HAP-1 (cell line): Measurements from ENCODE around the gene MAPK10.
"Not testable (repeated sequence)": the region's sequence is repeated elsewhere in the genome, so short reads cannot be mapped to it uniquely, and the experiment has no call there.

Experiments
- DNase-seq, 2 experiments: peaks; one replicate each; pipeline ENCODE4 v3.0.0-alpha.2; 2016 to 2020; ENCODE audit warnings: low spot score in 2 of 2
- H3K27me3 ChIP-seq: fragments of 250-450 bp; sonication (Bioruptor Pico); 2 replicates; pipeline ENCODE4 v1.5.1; 2020; ENCODE audit warnings: low read depth, mild to moderate bottlenecking, moderate library complexity
- H3K36me3 ChIP-seq: fragments of 250-450 bp; sonication (Bioruptor Pico); replicated peaks from 2 replicates; pipeline ENCODE4 v1.5.1; 2020; ENCODE audit warnings: mild to moderate bottlenecking
- H3K4me1 ChIP-seq: fragments of 250-450 bp; sonication (Bioruptor Pico); 2 replicates; pipeline ENCODE4 v1.5.1; 2020; ENCODE audit warnings: mild to moderate bottlenecking
- H3K4me3 ChIP-seq: fragments of 250-450 bp; sonication (Bioruptor Pico); 2 replicates; pipeline ENCODE4 v1.5.1; 2020; ENCODE audit warnings: mild to moderate bottlenecking, moderate library complexity
- H3K9me3 ChIP-seq: fragments of 250-450 bp; sonication (Bioruptor Pico); 2 replicates; pipeline ENCODE4 v1.5.1; 2020; ENCODE audit warnings: mild to moderate bottlenecking, moderate library complexity
- in situ Hi-C: fragments of 300-500 bp; cut with MboI; formaldehyde crosslinking; loops from 3 replicates; pipeline ENCODE4 v1.14.3; 2020; ENCODE audit warnings: low sequenced_read_pairs, inconsistent platforms, mixed read lengths

MAPK10 gene

GRCh38 chr4:86178211-86178610 lies 181.6 kb downstream of the MAPK10 start:
- H3K4me1 ChIP-seq = no peaks in the 10 kb centered on the region
- no peaks in the 10 kb centered on the region for H3K27me3 ChIP-seq
- no peaks in the 10 kb centered on the region for H3K9me3 ChIP-seq
- in situ Hi-C loops = no loop called here
- no peak overlapping the region for H3K4me3 ChIP-seq
- DNase-seq = no peak
- no peaks in the 10 kb centered on the region for H3K36me3 ChIP-seq

GRCh38 chr4:86174506-86174905 lies 185.3 kb downstream of the MAPK10 start:
- in situ Hi-C loops = no loop called here
- no peaks in the 10 kb centered on the region for H3K4me1 ChIP-seq
- no peaks in the 10 kb centered on the region for H3K27me3 ChIP-seq
- no peaks in the 10 kb centered on the region for H3K9me3 ChIP-seq
- H3K36me3 ChIP-seq = no peaks in the 10 kb centered on the region
- no peak overlapping the region for H3K4me3 ChIP-seq
- no peak for DNase-seq

GRCh38 chr4:86168335-86168734 lies 191.5 kb downstream of the MAPK10 start:
- in situ Hi-C loops, DNase-seq, H3K4me1 ChIP-seq, H3K27me3 ChIP-seq, H3K9me3 ChIP-seq, H3K4me3 ChIP-seq, H3K36me3 ChIP-seq: not testable (repeated sequence)

- Histone ChIP-seq H3K36me3 (no peaks in the 10 kb centered on the region), H3K9me3 (no peaks in the 10 kb centered on the region), H3K4me3 (no peak overlapping the region), H3K4me1 (no peaks in the 10 kb centered on the region), H3K27me3 (no peaks in the 10 kb centered on the region)
- no peak for DNase-seq
- in situ Hi-C loops = no loop called here
Observed at GRCh38 chr4:86160426-86160825, 199.4 kb downstream of the MAPK10 start.

GRCh38 chr4:86159216-86159615 lies 200.6 kb downstream of the MAPK10 start:
- in situ Hi-C loops = no loop called here
- Histone ChIP-seq H3K9me3 (no peaks in the 10 kb centered on the region), H3K4me3 (no peak overlapping the region), H3K4me1 (no peaks in the 10 kb centered on the region), H3K36me3 (no peaks in the 10 kb centered on the region), H3K27me3 (no peaks in the 10 kb centered on the region)
- DNase-seq = no peak

- no peaks in the 10 kb centered on the region for H3K27me3 ChIP-seq
- H3K36me3 ChIP-seq = no peaks in the 10 kb centered on the region
- H3K4me3 ChIP-seq = no peak overlapping the region
- H3K9me3 ChIP-seq = no peaks in the 10 kb centered on the region
- no peak for DNase-seq
- no peaks in the 10 kb centered on the region for H3K4me1 ChIP-seq
- in situ Hi-C loops = no loop called here
Observed at GRCh38 chr4:86156531-86156930, 203.3 kb downstream of the MAPK10 start.

GRCh38 chr4:86155766-86156165 lies 204.1 kb downstream of the MAPK10 start:
- Histone ChIP-seq H3K4me1 (no peaks in the 10 kb centered on the region), H3K36me3 (no peaks in the 10 kb centered on the region), H3K9me3 (no peaks in the 10 kb centered on the region), H3K4me3 (no peak overlapping the region), H3K27me3 (no peaks in the 10 kb centered on the region)
- in situ Hi-C loops = no loop called here
- no peak for DNase-seq

GRCh38 chr4:86152454-86152853 lies 207.4 kb downstream of the MAPK10 start:
- H3K36me3 ChIP-seq = no peaks in the 10 kb centered on the region
- H3K4me1 ChIP-seq = no peaks in the 10 kb centered on the region
- no peaks in the 10 kb centered on the region for H3K9me3 ChIP-seq
- H3K4me3 ChIP-seq = no peak overlapping the region
- DNase-seq = no peak
- H3K27me3 ChIP-seq = no peaks in the 10 kb centered on the region
- in situ Hi-C loops = no loop called here

- H3K4me1 ChIP-seq = no peaks in the 10 kb centered on the region
- H3K4me3 ChIP-seq = no peak overlapping the region
- no peak for DNase-seq
- H3K36me3 ChIP-seq = no peaks in the 10 kb centered on the region
- H3K27me3 ChIP-seq = no peaks in the 10 kb centered on the region
- in situ Hi-C loops = no loop called here
- H3K9me3 ChIP-seq = no peaks in the 10 kb centered on the region
Observed at GRCh38 chr4:86151196-86151595, 208.7 kb downstream of the MAPK10 start.

GRCh38 chr4:86141161-86141560 lies 218.7 kb downstream of the MAPK10 start:
- DNase-seq = no peak
- no peaks in the 10 kb centered on the region for H3K4me1 ChIP-seq
- H3K36me3 ChIP-seq = no peaks in the 10 kb centered on the region
- H3K9me3 ChIP-seq = no peaks in the 10 kb centered on the region
- in situ Hi-C loops = no loop called here
- 0 out of 2 replicates have a peak, but pooled peaks cover 2% of the 10 kb centered on the region for H3K27me3 ChIP-seq
- H3K4me3 ChIP-seq = no peak overlapping the region

GRCh38 chr4:86132468-86132867 lies 227.4 kb downstream of the MAPK10 start:
- in situ Hi-C loops = no loop called here
- H3K27me3 ChIP-seq = no peaks in the 10 kb centered on the region
- H3K4me3 ChIP-seq = no peak overlapping the region
- H3K9me3 ChIP-seq = no peaks in the 10 kb centered on the region
- 0 out of 2 replicates have a peak, but pooled peaks cover 2% of the 10 kb centered on the region for H3K4me1 ChIP-seq
- DNase-seq = no peak
- no peaks in the 10 kb centered on the region for H3K36me3 ChIP-seq

GRCh38 chr4:86131456-86131855 lies 228.4 kb downstream of the MAPK10 start:
- in situ Hi-C loops = no loop called here
- Histone ChIP-seq H3K4me1 (0 out of 2 replicates have a peak, but pooled peaks cover 2% of the 10 kb centered on the region), H3K27me3 (no peaks in the 10 kb centered on the region), H3K4me3 (no peak overlapping the region), H3K9me3 (no peaks in the 10 kb centered on the region), H3K36me3 (no peaks in the 10 kb centered on the region)
- DNase-seq = no peak

GRCh38 chr4:86130160-86130933 lies 229.5 kb downstream of the MAPK10 start:
- DNase-seq = no peak
- Histone ChIP-seq H3K4me1 (0 out of 2 replicates have a peak, but pooled peaks cover 2% of the 10 kb centered on the region), H3K27me3 (no peaks in the 10 kb centered on the region), H3K36me3 (no peaks in the 10 kb centered on the region), H3K9me3 (no peaks in the 10 kb centered on the region), H3K4me3 (no peak overlapping the region)
- in situ Hi-C loops = no loop called here

GRCh38 chr4:86129546-86129945 lies 230.3 kb downstream of the MAPK10 start:
- no peak for DNase-seq
- Histone ChIP-seq H3K27me3 (no peaks in the 10 kb centered on the region), H3K4me3 (no peak overlapping the region), H3K4me1 (0 out of 2 replicates have a peak, but pooled peaks cover 2% of the 10 kb centered on the region), H3K9me3 (no peaks in the 10 kb centered on the region), H3K36me3 (no peaks in the 10 kb centered on the region)
- in situ Hi-C loops = no loop called here

- in situ Hi-C loops = no loop called here
- no peak overlapping the region for H3K4me3 ChIP-seq
- H3K9me3 ChIP-seq = no peaks in the 10 kb centered on the region
- no peaks in the 10 kb centered on the region for H3K4me1 ChIP-seq
- no peak for DNase-seq
- no peaks in the 10 kb centered on the region for H3K27me3 ChIP-seq
- H3K36me3 ChIP-seq = no peaks in the 10 kb centered on the region
Observed at GRCh38 chr4:86122404-86122803, 237.4 kb downstream of the MAPK10 start.
